C4-2B (cell line): ENCODE measurements around the gene AGAP1.

Source experiments
- ZFX ChIP-seq: fragments of 450-650 bp; IDR thresholded peaks from 2 replicates; pipeline ENCODE4 v1.6.1; 2017
- TF ChIP-seq, protein P1 (sequence below): fragments of 450-650 bp; conservative IDR thresholded peaks from 2 replicates; pipeline ENCODE4 v1.5.1; 2017; ENCODE audit warnings: mild to moderate bottlenecking

- TF ChIP-seq, protein P1, sequence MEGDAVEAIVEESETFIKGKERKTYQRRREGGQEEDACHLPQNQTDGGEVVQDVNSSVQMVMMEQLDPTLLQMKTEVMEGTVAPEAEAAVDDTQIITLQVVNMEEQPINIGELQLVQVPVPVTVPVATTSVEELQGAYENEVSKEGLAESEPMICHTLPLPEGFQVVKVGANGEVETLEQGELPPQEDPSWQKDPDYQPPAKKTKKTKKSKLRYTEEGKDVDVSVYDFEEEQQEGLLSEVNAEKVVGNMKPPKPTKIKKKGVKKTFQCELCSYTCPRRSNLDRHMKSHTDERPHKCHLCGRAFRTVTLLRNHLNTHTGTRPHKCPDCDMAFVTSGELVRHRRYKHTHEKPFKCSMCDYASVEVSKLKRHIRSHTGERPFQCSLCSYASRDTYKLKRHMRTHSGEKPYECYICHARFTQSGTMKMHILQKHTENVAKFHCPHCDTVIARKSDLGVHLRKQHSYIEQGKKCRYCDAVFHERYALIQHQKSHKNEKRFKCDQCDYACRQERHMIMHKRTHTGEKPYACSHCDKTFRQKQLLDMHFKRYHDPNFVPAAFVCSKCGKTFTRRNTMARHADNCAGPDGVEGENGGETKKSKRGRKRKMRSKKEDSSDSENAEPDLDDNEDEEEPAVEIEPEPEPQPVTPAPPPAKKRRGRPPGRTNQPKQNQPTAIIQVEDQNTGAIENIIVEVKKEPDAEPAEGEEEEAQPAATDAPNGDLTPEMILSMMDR: no peak
- TF ChIP-seq ZFX: no peak
These were observed 591.8 kb downstream of the AGAP1 start for GRCh38 chr2:236085647-236086046.
